HCT116 (cell line): ENCODE results near the gene TSPAN11. TPM values are rescaled to one million over a fixed set of nuclear protein-coding genes. Genes with fewer than 3 reads are reported as not detected.

ENCODE experiments used
- ATAC-seq: fragments of 200-7000 bp; cut with Tn5 transposase; 2 replicates; pipeline ENCODE4 v1.9.1; 2020; ENCODE audit warnings: mild to moderate bottlenecking, moderate library complexity
- BruUV-seq: library from RNA; stranded (reverse); fragments of 400-500 nt; replicated peaks from 2 replicates; lab custom pipeline; 2021; lab: Mats Ljungman, UMichigan
- CTCF ChIA-PET: fragments of 300-600 bp; sonication (Branson Sonifier 250); formaldehyde crosslinking; loops from one replicate; lab custom pipeline; 2021; ENCODE audit warnings: antibody characterized with exemption; lab: Charles Lee
- POLR2A ChIA-PET: fragments of 300-600, 350-600 bp; sonication (Branson Sonifier 250); formaldehyde crosslinking; loops from one replicate; lab custom pipeline; 2021; ENCODE audit warnings: antibody characterized with exemption; lab: Charles Lee
- RAD21 ChIA-PET, 2 experiments: fragments of 300-600 bp; sonication (Branson Sonifier 250); formaldehyde crosslinking; loops; one replicate each; lab custom pipeline; 2023; ENCODE audit warnings: low total read pairs in 2 of 2; ENCODE audit not compliant: uncharacterized antibody in 2 of 2, unreplicated experiment in 2 of 2, low non-redundant PET in 1 of 2; lab: Charles Lee
- DNase-seq: peaks from one replicate; pipeline ENCODE4 v3.0.0-alpha.2; 2010; ENCODE audit warnings: low read depth, low spot score
- H2AFZ ChIP-seq: fragments of 200-600 bp; shearing (Covaris generic), sonication (generic); 2 replicates; pipeline ENCODE4 v1.6.1; 2017; ENCODE audit warnings: low read depth, mixed run types, mixed read lengths, antibody characterized with exemption, low read length; ENCODE audit not compliant: poor library complexity, severe bottlenecking
- H3K27ac ChIP-seq: 2 replicates; pipeline ENCODE4 v1.5.1; 2012; ENCODE audit warnings: low read depth, low read length
- H3K27me3 ChIP-seq: fragments of 200-600 bp; sonication (generic); 2 replicates; pipeline ENCODE4 v1.6.1; 2016; ENCODE audit warnings: mixed run types, low read length, mixed read lengths; ENCODE audit not compliant: insufficient read depth
- H3K36me3 ChIP-seq, 2 experiments: fragments of 200-500 bp in 1 of 2; fragments of 200-600 bp in 1 of 2; sonication (Bioruptor generic) in 1 of 2; sonication (generic) in 1 of 2; 2 replicates each; pipeline versions ENCODE4 v1.5.1 to v1.6.1; 2014 to 2016; ENCODE audit warnings: low read length in 2 of 2, inconsistent platforms in 1 of 2, mixed read lengths in 1 of 2, mixed run types in 1 of 2; ENCODE audit not compliant: insufficient read depth in 2 of 2, control insufficient read depth in 1 of 2
- H3K4me1 ChIP-seq, 2 experiments: fragments of 200-600 bp in 1 of 2; sonication (generic) in 1 of 2; 2 replicates each; pipeline versions ENCODE4 v1.5.1 to v1.6.1; 2012 to 2017; ENCODE audit warnings: low read length in 2 of 2, inconsistent platforms in 1 of 2, mild to moderate bottlenecking in 1 of 2, mixed read lengths in 1 of 2, mixed run types in 1 of 2, moderate library complexity in 1 of 2; ENCODE audit not compliant: insufficient read depth in 2 of 2, control insufficient read depth in 1 of 2
- H3K4me2 ChIP-seq: fragments of 200-600 bp; sonication (generic); 2 replicates; pipeline ENCODE4 v1.6.1; 2017; ENCODE audit warnings: mixed run types, low read length, mixed read lengths
- H3K4me3 ChIP-seq, 2 experiments: fragments of 200-600 bp in 1 of 2; sonication (generic) in 1 of 2; replicated peaks in 1 of 2; 2 replicates each; pipeline ENCODE4 v1.5.1; 2011 to 2016; ENCODE audit warnings: low read length in 2 of 2, control low read depth in 1 of 2, low read depth in 1 of 2, mild to moderate bottlenecking in 1 of 2, mixed read lengths in 1 of 2, mixed run types in 1 of 2
- H3K79me2 ChIP-seq: fragments of 200-600 bp; sonication (generic); 2 replicates; pipeline ENCODE4 v1.6.1; 2017; ENCODE audit warnings: mild to moderate bottlenecking, mixed run types, low read length, moderate library complexity, mixed read lengths; ENCODE audit not compliant: insufficient read depth
- H3K9ac ChIP-seq: fragments of 200-600 bp; sonication (generic); 2 replicates; pipeline ENCODE4 v1.6.1; 2016; ENCODE audit warnings: low read length, mixed read lengths
- H3K9me2 ChIP-seq: fragments of 200-600 bp; sonication (generic), shearing (Covaris generic); 2 replicates; pipeline ENCODE4 v1.6.1; 2017; ENCODE audit warnings: mixed run types, mild to moderate bottlenecking, moderate library complexity; ENCODE audit not compliant: insufficient read depth
- H3K9me3 ChIP-seq, 2 experiments: fragments of 200-500 bp in 1 of 2; fragments of 200-600 bp in 1 of 2; sonication (Bioruptor generic) in 1 of 2; sonication (generic) in 1 of 2; 2 replicates each; pipeline ENCODE4 v1.6.1; 2014 to 2017; ENCODE audit warnings: low read length in 2 of 2, mixed read lengths in 2 of 2, inconsistent platforms in 1 of 2, low read depth in 1 of 2, mild to moderate bottlenecking in 1 of 2, mixed run types in 1 of 2, moderate library complexity in 1 of 2; ENCODE audit not compliant: control insufficient read depth in 1 of 2, insufficient read depth in 1 of 2
- H4K20me1 ChIP-seq: fragments of 200-600 bp; sonication (generic), shearing (Covaris generic); 2 replicates; pipeline ENCODE4 v1.6.1; 2017; ENCODE audit warnings: mixed run types, mild to moderate bottlenecking, moderate library complexity; ENCODE audit not compliant: insufficient read depth
- CBX3 ChIP-seq: IDR thresholded peaks from 2 replicates; pipeline ENCODE4 v1.6.1; 2012; ENCODE audit warnings: low read depth
- CEBPB ChIP-seq: IDR thresholded peaks from 2 replicates; pipeline ENCODE4 v1.6.1; 2012; ENCODE audit warnings: low read depth
- EGR1 ChIP-seq: IDR thresholded peaks from 2 replicates; pipeline ENCODE4 v1.6.1; 2012; ENCODE audit warnings: low read depth
- EZH2 ChIP-seq: fragments of 200-600 bp; sonication (generic); IDR thresholded peaks from 2 replicates; pipeline ENCODE4 v1.6.1; 2017; ENCODE audit warnings: antibody characterized with exemption, mixed run types
- EZH2phosphoT487 ChIP-seq: fragments of 200-600 bp; IDR thresholded peaks from 2 replicates; pipeline ENCODE4 v1.6.1; 2018; ENCODE audit warnings: antibody characterized with exemption, borderline replicate concordance
- FOSL1 ChIP-seq: IDR thresholded peaks from 2 replicates; pipeline ENCODE4 v1.6.1; 2012; ENCODE audit warnings: low read depth
- JUND ChIP-seq: IDR thresholded peaks from 2 replicates; pipeline ENCODE4 v1.6.1; 2012
- POLR2A ChIP-seq: IDR thresholded peaks from 2 replicates; pipeline ENCODE4 v1.7.0; 2011; ENCODE audit warnings: borderline replicate concordance; ENCODE audit not compliant: insufficient read depth, insufficient read length; ENCODE audit errors: extremely low read depth
- POLR2AphosphoS5 ChIP-seq: IDR thresholded peaks from 2 replicates; pipeline ENCODE4 v1.6.1; 2011; ENCODE audit warnings: mild to moderate bottlenecking, low read depth, low read length, moderate library complexity
- RAD21 ChIP-seq: IDR thresholded peaks from 2 replicates; pipeline ENCODE4 v1.6.1; 2012; ENCODE audit warnings: low read depth, mild to moderate bottlenecking
- SIN3A ChIP-seq: IDR thresholded peaks from 2 replicates; pipeline ENCODE4 v1.6.1; 2012; ENCODE audit warnings: low read depth
- SP1 ChIP-seq: IDR thresholded peaks from 2 replicates; pipeline ENCODE4 v1.6.1; 2012; ENCODE audit warnings: low read depth
- SRF ChIP-seq: IDR thresholded peaks from 2 replicates; pipeline ENCODE4 v1.6.1; 2012; ENCODE audit warnings: low read depth
- TCF7L2 ChIP-seq: IDR thresholded peaks from 2 replicates; pipeline ENCODE4 v1.7.0; 2011; ENCODE audit warnings: borderline replicate concordance, inconsistent platforms; ENCODE audit not compliant: insufficient read depth, insufficient read length; ENCODE audit errors: extremely low read depth
- YY1 ChIP-seq: IDR thresholded peaks from 2 replicates; pipeline ENCODE4 v1.6.1; 2011; ENCODE audit warnings: low read length, low read depth, moderate library complexity, mild to moderate bottlenecking; ENCODE audit not compliant: insufficient replicate concordance; ENCODE audit errors: extremely low read depth
- ZNF274 ChIP-seq: fragments of 200-500 bp; sonication (Bioruptor generic); IDR thresholded peaks from 2 replicates; pipeline ENCODE4 v1.6.1; 2014; ENCODE audit warnings: mild to moderate bottlenecking, low read depth, low read length, inconsistent platforms
- intact Hi-C: fragments of 100-400 bp; cut with micrococcal nuclease; formaldehyde crosslinking; loops from 2 replicates; pipeline ENCODE4 v1.10.0; 2022
- total RNA-seq: library from RNA; stranded (reverse); gene quantifications from one replicate; pipeline ENCODE4 v1.2.1, GENCODE V29; 2021; ENCODE audit not compliant: unreplicated experiment
- TF ChIP-seq, protein P1 (sequence below): IDR thresholded peaks from 2 replicates; pipeline ENCODE4 v1.6.1; 2011; ENCODE audit warnings: mild to moderate bottlenecking, low read length, moderate library complexity; ENCODE audit not compliant: insufficient replicate concordance; ENCODE audit errors: extremely low read depth
- TF ChIP-seq, protein P2 (sequence below): IDR thresholded peaks from 2 replicates; pipeline ENCODE4 v1.6.1; 2012; ENCODE audit warnings: low read depth
- TF ChIP-seq, protein P3 (sequence below), 3 experiments: fragments of 200-600 bp in 1 of 3; sonication (generic) in 1 of 3; IDR thresholded peaks in 2 of 3; conservative IDR thresholded peaks in 1 of 3; 2 replicates each; pipeline ENCODE4 v1.5.1; 2012 to 2017; ENCODE audit warnings: low read depth in 2 of 3, low read length in 2 of 3, antibody characterized with exemption in 1 of 3, borderline replicate concordance in 1 of 3, control low read depth in 1 of 3, mild to moderate bottlenecking in 1 of 3, mixed read lengths in 1 of 3, mixed run types in 1 of 3, moderate library complexity in 1 of 3; ENCODE audit not compliant: insufficient read depth in 1 of 3
- TF ChIP-seq, protein P4 (sequence below): IDR thresholded peaks from 2 replicates; pipeline ENCODE4 v1.6.1; 2012

TSPAN11 gene
- total RNA-seq, 1 experiment from 2014 or later: not detected

DNA sequence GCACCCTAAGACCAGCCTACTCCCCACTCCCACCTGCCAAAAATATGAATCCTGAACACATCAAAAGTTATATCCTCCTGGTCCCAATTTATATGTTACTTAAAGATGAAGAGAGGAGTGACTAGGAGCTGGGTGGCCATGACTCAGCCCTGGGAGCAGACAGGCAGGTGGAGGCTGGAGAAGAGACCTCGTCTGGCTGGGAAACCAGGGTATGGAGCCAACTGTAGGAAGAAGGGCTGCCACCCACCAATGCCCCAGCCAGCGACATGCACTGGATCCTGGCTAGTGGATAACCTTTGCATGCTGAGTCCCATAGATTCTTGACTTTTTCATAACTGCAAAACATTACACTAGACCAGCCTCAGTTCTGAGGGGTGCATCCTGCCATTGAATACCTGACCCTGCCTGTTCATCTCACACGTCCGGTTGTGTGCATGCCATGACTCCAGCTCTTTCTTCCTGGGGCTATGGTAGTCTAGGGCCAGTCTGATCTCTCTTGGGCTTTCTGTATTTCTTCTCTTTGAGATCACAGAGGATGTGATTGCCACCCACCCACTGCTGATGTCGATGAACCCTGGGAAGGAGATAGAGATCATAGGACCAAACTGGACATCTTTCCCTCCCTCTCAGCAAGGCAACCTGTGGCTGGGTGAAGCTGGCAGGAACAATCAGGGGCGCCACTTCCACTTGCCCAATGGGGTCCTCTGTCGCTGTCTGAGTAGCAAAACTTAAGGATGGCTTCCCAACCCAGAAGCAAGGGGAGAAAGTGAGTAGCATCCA, 77.5 kb downstream of the TSPAN11 start:
- H3K27me3 ChIP-seq: no peaks in the 10 kb centered on the region
- no peak overlapping the region for H3K27ac ChIP-seq
- H3K79me2 ChIP-seq: no peaks in the 10 kb centered on the region
- no peaks in the 10 kb centered on the region for H3K36me3 ChIP-seq
- no peaks in the 10 kb centered on the region for H3K9me2 ChIP-seq
- no peak overlapping the region for H2AFZ ChIP-seq
- TF ChIP-seq EZH2 (no peak), ZNF274 (no peak), EZH2phosphoT487 (no peak), SRF (no peak), TCF7L2 (no peak), POLR2A (no peak), CEBPB (no peak), SP1 (no peak), EGR1 (no peak), FOSL1 (no peak), POLR2AphosphoS5 (no peak), CBX3 (no peak), SIN3A (no peak), RAD21 (no peak), JUND (no peak), YY1 (no peak)
- TF ChIP-seq, protein P1, sequence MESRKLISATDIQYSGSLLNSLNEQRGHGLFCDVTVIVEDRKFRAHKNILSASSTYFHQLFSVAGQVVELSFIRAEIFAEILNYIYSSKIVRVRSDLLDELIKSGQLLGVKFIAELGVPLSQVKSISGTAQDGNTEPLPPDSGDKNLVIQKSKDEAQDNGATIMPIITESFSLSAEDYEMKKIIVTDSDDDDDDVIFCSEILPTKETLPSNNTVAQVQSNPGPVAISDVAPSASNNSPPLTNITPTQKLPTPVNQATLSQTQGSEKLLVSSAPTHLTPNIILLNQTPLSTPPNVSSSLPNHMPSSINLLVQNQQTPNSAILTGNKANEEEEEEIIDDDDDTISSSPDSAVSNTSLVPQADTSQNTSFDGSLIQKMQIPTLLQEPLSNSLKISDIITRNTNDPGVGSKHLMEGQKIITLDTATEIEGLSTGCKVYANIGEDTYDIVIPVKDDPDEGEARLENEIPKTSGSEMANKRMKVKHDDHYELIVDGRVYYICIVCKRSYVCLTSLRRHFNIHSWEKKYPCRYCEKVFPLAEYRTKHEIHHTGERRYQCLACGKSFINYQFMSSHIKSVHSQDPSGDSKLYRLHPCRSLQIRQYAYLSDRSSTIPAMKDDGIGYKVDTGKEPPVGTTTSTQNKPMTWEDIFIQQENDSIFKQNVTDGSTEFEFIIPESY: no peak
- TF ChIP-seq, protein P2, sequence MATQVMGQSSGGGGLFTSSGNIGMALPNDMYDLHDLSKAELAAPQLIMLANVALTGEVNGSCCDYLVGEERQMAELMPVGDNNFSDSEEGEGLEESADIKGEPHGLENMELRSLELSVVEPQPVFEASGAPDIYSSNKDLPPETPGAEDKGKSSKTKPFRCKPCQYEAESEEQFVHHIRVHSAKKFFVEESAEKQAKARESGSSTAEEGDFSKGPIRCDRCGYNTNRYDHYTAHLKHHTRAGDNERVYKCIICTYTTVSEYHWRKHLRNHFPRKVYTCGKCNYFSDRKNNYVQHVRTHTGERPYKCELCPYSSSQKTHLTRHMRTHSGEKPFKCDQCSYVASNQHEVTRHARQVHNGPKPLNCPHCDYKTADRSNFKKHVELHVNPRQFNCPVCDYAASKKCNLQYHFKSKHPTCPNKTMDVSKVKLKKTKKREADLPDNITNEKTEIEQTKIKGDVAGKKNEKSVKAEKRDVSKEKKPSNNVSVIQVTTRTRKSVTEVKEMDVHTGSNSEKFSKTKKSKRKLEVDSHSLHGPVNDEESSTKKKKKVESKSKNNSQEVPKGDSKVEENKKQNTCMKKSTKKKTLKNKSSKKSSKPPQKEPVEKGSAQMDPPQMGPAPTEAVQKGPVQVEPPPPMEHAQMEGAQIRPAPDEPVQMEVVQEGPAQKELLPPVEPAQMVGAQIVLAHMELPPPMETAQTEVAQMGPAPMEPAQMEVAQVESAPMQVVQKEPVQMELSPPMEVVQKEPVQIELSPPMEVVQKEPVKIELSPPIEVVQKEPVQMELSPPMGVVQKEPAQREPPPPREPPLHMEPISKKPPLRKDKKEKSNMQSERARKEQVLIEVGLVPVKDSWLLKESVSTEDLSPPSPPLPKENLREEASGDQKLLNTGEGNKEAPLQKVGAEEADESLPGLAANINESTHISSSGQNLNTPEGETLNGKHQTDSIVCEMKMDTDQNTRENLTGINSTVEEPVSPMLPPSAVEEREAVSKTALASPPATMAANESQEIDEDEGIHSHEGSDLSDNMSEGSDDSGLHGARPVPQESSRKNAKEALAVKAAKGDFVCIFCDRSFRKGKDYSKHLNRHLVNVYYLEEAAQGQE: no peak
- TF ChIP-seq, protein P3, sequence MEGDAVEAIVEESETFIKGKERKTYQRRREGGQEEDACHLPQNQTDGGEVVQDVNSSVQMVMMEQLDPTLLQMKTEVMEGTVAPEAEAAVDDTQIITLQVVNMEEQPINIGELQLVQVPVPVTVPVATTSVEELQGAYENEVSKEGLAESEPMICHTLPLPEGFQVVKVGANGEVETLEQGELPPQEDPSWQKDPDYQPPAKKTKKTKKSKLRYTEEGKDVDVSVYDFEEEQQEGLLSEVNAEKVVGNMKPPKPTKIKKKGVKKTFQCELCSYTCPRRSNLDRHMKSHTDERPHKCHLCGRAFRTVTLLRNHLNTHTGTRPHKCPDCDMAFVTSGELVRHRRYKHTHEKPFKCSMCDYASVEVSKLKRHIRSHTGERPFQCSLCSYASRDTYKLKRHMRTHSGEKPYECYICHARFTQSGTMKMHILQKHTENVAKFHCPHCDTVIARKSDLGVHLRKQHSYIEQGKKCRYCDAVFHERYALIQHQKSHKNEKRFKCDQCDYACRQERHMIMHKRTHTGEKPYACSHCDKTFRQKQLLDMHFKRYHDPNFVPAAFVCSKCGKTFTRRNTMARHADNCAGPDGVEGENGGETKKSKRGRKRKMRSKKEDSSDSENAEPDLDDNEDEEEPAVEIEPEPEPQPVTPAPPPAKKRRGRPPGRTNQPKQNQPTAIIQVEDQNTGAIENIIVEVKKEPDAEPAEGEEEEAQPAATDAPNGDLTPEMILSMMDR (IDR thresholded peaks at IDR 0.05 in 2 of 3, conservative IDR thresholded peaks at IDR 0.05 in 1 of 3; ENCODE audit: borderline replicate concordance in 1 of 3, insufficient read depth in 1 of 3, low read depth in 2 of 3, low read length in 2 of 3): no peak
- TF ChIP-seq, protein P4, sequence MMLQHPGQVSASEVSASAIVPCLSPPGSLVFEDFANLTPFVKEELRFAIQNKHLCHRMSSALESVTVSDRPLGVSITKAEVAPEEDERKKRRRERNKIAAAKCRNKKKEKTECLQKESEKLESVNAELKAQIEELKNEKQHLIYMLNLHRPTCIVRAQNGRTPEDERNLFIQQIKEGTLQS: no peak
- no peaks in the 10 kb centered on the region for H3K9me3 ChIP-seq
- CTCF ChIA-PET: no interaction called here
- no peak overlapping the region for H3K4me3 ChIP-seq
- no peak overlapping the region for H3K4me2 ChIP-seq
- no TSS peak for BruUV-seq
- DNase-seq (no peak), ATAC-seq (no peak)
- POLR2A ChIA-PET: no interaction called here
- no peak overlapping the region for H3K9ac ChIP-seq
- intact Hi-C loops: no loop called here
- no peaks in the 10 kb centered on the region for H4K20me1 ChIP-seq
- RAD21 ChIA-PET: no interaction called here
- H3K4me1 ChIP-seq: peaks cover 6 to 23% of the 10 kb centered on the region in 2 experiments
